GM19328 (cell line): ENCODE data around the gene ZBTB20.

ENCODE experiments used
- ATAC-seq: cut with Tn5 transposase; IDR thresholded peaks from one replicate; pipeline ENCODE4 v1.9.1; 2021; ENCODE audit warnings: mild to moderate bottlenecking, moderate library complexity; ENCODE audit not compliant: unreplicated experiment

Gene ZBTB20

GRCh38 chr3:114428044-114428595 lies 719.0 kb downstream of the ZBTB20 start:
- peak; percentile 64 for ATAC-seq

GRCh38 chr3:114427285-114428043 lies 719.6 kb downstream of the ZBTB20 start:
- ATAC-seq = no peak

- no peak for ATAC-seq
Observed at GRCh38 chr3:114424337-114424736, 722.8 kb downstream of the ZBTB20 start.

GRCh38 chr3:114421204-114421603 lies 725.9 kb downstream of the ZBTB20 start:
- ATAC-seq = no peak

GRCh38 chr3:114420072-114420471 lies 727.0 kb downstream of the ZBTB20 start:
- no peak for ATAC-seq

DNA sequence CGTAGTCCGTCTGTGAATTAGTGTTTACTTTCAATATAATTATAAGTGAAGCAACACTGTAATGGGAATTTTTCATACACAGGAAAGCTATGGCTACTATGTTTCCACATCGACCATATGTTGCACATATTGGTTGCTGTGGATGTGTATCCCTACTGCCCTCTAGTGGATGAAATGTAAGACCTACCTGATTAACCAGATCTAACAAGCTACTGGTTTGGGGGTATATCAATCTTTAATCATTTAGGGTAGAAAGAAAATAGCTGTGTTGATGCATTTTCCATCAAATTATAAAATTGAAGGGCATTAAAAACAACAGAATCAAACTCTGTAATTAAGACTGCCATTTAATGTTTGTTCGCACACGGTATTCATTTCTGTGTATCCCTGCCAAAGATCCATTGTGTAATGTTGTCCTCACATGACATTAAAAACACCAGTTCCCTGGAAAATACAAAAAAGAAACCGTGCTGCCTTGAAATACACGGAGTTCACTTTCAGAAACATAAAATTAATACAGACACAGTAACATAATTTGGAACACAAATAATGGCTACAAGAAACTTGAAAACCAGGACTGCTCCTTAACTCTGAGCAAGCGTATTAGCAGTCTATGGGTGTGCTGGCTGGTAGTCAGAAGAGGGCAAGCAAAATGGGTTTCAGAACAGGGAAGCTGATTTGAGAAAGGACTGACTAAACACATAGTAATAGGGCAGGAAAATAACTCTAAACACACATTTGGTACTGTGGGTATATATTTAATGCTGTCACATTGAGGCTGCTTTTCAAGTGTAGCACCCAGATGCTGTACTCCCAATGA lies 728.2 kb downstream of the ZBTB20 start:
- peak; percentile 59 for ATAC-seq

- peak; percentile 59 for ATAC-seq
Observed at GRCh38 chr3:114418107-114418506, 729.0 kb downstream of the ZBTB20 start.

DNA sequence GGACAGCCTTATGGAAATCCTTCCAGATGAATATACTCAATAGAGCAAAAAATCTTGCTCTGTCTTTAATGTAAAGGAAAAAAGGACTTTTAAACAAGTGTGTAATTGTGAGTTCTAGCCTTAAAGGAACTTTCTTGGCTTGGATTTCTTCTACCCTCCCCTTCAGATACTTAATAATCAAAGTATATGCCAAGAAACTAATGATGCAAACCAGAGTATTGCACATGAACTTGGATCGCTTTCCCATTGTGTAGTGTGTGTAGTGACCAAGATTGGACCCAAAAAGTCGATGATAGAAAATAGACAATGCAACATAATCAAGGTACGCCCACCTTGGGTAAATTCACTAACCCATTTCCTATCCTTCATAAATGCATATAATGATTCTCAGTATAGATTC lies 729.4 kb downstream of the ZBTB20 start:
- no peak for ATAC-seq

DNA sequence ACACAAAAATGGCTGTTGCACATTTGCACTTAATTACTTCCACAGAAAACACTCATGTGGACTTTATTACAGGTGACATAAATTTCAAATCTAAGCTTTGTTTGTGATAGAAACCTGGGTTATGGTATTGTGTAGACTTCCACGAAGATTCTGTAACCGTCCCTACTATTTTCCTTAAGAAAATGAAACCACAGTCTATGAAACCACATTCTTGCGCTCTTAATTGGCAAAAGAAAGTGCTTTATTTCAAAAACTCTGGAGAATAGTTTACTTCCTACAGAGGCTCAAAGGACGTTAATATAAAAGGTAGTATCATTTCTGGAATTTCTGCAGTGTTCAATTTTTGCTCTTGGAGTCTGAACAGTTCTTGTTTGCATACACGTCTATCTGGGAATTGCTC lies 729.8 kb downstream of the ZBTB20 start:
- no peak for ATAC-seq

DNA sequence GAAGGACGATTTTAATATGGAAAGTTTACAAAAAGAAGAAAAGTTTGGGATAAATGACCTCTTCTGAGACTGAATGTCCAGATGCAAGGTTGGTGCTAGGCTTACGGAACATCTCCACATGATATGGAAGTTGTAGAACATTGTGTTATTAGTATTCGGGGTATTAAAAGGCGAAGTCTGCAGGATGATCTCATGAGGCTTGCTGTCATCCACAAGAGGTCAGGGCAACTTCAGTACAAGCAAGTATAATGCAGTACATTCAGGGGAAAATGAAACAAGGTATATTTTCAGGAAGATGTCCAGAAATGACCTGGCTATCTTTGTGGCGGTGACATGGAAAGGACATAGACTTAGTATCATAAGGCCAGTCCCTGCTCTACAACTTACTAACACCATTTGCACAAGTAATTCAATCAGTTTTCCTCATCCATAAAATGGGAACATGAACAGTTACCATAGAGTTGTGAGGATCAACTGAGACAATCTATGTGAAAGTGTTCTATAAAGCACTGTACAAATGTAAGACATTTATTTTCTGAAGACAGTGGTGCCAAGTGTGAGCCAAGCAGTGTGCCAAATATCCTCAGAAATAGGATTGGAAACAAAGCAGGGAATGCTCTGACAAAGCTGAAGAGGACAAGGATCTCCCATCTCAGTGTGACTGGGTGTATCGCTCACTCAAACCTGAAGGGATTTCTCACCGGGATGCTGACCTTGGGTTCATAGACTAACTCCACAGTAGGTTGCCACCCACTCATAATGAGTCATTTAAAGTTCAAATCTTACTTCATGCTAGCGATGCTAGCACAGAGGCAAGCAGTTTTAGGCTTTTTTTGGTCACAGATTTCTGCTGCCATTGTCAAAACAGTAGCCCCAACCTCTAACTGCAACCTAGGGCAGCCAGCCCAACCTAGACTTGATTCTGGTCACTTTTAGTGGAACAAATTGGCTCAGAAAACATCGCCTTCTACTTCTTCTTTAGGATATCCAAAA lies 735.0 kb downstream of the ZBTB20 start:
- peak; percentile 66 for ATAC-seq

- no peak for ATAC-seq
Observed at GRCh38 chr3:114411190-114411668, 735.9 kb downstream of the ZBTB20 start.

- ATAC-seq = no peak
Observed at GRCh38 chr3:114408736-114409670, 738.1 kb downstream of the ZBTB20 start.

- ATAC-seq = no peak
Observed at GRCh38 chr3:114406922-114407321, 740.2 kb downstream of the ZBTB20 start.

DNA sequence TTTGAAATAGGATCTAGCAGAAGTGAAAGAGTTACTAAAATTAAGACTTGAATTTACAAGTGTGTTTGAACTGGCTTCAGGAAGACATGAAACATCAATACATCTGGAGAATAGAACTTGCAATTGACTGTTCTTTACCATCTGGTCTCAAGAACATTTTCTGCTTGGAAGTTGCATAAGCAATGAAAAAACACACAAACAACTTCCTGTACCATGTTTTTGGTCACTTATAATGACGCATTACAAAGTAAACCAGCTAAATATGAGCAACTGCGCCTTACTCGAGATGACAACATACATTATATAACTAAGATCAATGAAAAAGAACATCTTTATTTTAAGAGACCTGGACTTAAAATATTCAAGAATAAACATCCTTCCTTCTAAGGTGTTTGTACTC lies 740.8 kb downstream of the ZBTB20 start:
- ATAC-seq = no peak

DNA sequence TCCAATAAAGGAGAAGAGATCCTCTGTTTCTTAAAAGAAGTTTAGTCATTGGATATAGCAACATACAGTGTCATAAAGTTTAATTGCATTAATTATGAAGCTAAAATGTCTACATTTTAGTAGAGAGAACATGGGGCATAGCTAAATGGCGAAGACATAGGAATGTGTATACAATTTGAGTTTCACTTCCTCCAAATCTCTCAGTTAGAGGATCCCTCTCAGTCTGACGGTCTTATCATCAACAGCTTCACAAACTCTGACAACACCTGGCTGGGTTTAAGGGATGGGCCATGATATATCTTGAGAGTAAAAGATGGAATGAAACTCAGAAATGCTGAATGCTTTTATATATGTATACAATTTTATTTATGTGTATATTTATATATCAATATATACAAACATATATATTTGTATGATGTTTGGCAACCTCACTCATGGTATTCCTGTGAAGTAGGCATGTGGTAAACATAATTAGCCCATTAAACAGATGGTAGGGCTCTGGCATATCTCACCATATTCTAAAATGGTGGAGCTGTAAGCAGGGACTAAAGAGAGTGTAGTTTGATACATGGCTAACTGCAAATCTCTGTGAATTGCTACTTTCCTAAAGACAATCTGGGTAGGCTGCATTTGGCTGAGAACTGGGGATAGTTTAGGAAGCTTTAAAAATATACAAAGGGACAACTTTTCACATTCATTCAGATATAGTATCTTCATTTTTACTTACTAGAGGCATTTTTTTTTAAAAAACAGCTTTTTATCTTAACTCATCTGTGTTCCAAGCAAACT lies 741.7 kb downstream of the ZBTB20 start:
- peak; percentile 86 for ATAC-seq

DNA sequence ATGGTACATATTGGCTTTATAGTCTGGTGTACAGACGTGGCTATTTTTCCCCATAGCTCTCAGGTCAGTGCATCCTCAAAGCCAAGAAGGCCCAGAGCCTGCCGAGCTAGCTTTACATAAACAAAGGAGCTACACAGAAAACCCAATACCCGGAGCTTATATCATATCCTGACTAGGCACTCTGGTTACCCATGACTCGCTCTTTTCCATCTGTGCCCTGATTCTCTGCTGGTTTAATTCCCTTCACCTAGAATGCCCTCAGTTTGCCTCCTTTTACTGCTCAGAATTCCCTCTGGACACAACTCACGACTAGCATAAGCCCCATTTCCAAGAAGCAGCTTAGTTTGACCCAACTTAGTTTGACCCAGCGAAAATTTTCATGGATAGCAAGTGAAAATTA lies 742.5 kb downstream of the ZBTB20 start:
- no peak for ATAC-seq

DNA sequence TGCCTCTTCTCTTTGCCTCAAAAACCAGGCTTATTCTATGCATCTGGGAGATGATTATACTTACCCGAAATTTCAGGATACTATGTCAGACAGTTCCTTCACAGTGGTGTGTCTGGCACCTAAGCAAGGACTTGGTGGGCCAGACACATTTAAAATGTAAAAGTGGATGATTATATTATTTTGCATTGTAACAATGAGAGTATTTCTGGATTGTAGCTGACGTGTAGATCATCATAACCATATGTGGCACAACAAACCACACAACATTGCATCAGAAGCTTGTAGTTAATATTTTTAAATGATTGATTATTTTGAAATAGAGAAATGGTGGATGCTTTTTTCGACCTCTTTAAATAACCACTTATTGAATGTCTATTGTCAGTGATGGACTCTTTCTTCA lies 744.2 kb downstream of the ZBTB20 start:
- no peak for ATAC-seq

DNA sequence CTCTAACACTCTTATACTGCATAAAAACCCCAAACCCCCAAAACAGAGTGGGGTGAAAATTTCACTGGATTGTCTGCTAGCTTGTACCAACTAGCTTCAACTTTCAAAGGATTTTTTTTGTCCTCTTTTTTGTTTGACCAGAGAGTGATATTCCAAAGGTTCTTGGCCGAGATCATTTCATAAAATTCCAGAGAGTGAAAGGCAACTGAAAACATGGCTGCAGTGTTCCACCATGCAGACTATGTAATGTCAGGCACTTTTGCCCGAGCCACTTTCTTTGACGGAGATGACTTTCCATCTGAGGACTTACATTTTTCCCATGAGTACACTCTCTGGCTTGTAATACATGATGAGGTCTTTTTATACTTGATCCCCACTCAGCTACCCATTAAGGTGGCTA lies 745.7 kb downstream of the ZBTB20 start:
- ATAC-seq = no peak

- ATAC-seq = no peak
Observed at GRCh38 chr3:114400371-114400770, 746.7 kb downstream of the ZBTB20 start.
